ENCODE measurements around the gene COX7B2.

DNA sequence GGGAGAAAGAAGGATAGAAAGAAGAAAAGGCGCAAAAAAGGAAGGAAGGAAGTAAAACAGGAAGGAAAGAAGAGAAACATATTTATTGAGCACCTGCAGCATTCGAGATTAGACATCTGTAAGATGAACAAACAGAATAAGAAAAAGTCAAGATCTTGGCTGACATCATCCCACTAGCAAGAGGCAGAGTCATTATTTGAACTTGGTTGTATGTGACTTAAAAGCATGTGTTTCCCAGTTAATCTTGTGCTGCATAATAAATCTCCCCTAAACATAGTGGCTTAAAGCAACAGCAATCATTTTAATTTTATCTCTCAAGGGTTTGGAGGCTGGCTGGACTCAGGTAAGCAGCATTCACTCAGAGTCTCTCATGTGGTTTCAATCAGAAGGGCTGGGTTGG lies 38.5 kb upstream of the COX7B2 start:
- TF ChIP-seq, protein P1, sequence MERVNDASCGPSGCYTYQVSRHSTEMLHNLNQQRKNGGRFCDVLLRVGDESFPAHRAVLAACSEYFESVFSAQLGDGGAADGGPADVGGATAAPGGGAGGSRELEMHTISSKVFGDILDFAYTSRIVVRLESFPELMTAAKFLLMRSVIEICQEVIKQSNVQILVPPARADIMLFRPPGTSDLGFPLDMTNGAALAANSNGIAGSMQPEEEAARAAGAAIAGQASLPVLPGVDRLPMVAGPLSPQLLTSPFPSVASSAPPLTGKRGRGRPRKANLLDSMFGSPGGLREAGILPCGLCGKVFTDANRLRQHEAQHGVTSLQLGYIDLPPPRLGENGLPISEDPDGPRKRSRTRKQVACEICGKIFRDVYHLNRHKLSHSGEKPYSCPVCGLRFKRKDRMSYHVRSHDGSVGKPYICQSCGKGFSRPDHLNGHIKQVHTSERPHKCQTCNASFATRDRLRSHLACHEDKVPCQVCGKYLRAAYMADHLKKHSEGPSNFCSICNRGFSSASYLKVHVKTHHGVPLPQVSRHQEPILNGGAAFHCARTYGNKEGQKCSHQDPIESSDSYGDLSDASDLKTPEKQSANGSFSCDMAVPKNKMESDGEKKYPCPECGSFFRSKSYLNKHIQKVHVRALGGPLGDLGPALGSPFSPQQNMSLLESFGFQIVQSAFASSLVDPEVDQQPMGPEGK (CRISPR knock-in tag; IDR thresholded peaks at IDR 0.05; ENCODE audit: borderline replicate concordance) = no peak
- TF ChIP-seq SNAI2 (CRISPR knock-in tag; IDR thresholded peaks at IDR 0.05) (no peak), ZFP30 (CRISPR knock-in tag; IDR thresholded peaks at IDR 0.05) (no peak), ARNTL (CRISPR knock-in tag; IDR thresholded peaks at IDR 0.05; ENCODE audit: borderline replicate concordance, low read depth) (no peak), TOX (CRISPR knock-in tag; IDR thresholded peaks at IDR 0.05; ENCODE audit: borderline replicate concordance) (no peak), OSR1 (CRISPR knock-in tag; IDR thresholded peaks at IDR 0.05) (no peak), ZC3H10 (CRISPR knock-in tag; IDR thresholded peaks at IDR 0.05) (no peak), CSDC2 (CRISPR knock-in tag; IDR thresholded peaks at IDR 0.05) (no peak), RARB (CRISPR knock-in tag; IDR thresholded peaks at IDR 0.05) (no peak), TCF4 (CRISPR knock-in tag; IDR thresholded peaks at IDR 0.05; ENCODE audit: borderline replicate concordance) (no peak)
- TF ChIP-seq, protein P2, sequence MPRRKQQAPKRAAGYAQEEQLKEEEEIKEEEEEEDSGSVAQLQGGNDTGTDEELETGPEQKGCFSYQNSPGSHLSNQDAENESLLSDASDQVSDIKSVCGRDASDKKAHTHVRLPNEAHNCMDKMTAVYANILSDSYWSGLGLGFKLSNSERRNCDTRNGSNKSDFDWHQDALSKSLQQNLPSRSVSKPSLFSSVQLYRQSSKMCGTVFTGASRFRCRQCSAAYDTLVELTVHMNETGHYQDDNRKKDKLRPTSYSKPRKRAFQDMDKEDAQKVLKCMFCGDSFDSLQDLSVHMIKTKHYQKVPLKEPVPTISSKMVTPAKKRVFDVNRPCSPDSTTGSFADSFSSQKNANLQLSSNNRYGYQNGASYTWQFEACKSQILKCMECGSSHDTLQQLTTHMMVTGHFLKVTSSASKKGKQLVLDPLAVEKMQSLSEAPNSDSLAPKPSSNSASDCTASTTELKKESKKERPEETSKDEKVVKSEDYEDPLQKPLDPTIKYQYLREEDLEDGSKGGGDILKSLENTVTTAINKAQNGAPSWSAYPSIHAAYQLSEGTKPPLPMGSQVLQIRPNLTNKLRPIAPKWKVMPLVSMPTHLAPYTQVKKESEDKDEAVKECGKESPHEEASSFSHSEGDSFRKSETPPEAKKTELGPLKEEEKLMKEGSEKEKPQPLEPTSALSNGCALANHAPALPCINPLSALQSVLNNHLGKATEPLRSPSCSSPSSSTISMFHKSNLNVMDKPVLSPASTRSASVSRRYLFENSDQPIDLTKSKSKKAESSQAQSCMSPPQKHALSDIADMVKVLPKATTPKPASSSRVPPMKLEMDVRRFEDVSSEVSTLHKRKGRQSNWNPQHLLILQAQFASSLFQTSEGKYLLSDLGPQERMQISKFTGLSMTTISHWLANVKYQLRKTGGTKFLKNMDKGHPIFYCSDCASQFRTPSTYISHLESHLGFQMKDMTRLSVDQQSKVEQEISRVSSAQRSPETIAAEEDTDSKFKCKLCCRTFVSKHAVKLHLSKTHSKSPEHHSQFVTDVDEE (CRISPR knock-in tag; IDR thresholded peaks at IDR 0.05) = no peak

All from SK-N-SH treated with all-trans-retinoic acid at 6 μM for 48 hours (cell line).